CD14-positive monocyte (primary cell): ENCODE data around the gene HIPK3. TPM values are rescaled to one million over a fixed set of nuclear protein-coding genes. Genes with fewer than 3 reads are reported as not detected.

ENCODE experiments used
- DNase-seq, 3 donors: peaks; one replicate each; pipeline ENCODE4 v3.0.0-alpha.2; 2011 to 2022
- H2AFZ ChIP-seq: 2 replicates; pipeline ENCODE4 v1.6.0; 2012; ENCODE audit warnings: mild to moderate bottlenecking, low read depth, low read length, inconsistent platforms; ENCODE audit not compliant: insufficient read depth, poor library complexity, severe bottlenecking
- H3K27ac ChIP-seq, 2 donors: 1 replicate in 1 of 2; 2 replicates in 1 of 2; pipeline ENCODE4 v1.5.1; 2012 to 2013; ENCODE audit warnings: low read length in 2 of 2, control low read depth in 1 of 2, inconsistent platforms in 1 of 2, low read depth in 1 of 2, mild to moderate bottlenecking in 1 of 2
- H3K27me3 ChIP-seq, 2 donors: one replicate each; pipeline versions ENCODE4 v1.6.0 to v1.6.1; 2011 to 2013; ENCODE audit warnings: low read length in 2 of 2; ENCODE audit not compliant: control insufficient read depth in 2 of 2, insufficient read depth in 2 of 2
- H3K36me3 ChIP-seq, 2 donors: replicated peaks in 1 of 2; 1 replicate in 1 of 2; 2 replicates in 1 of 2; pipeline versions ENCODE4 v1.5.1 to v1.6.1; 2012 to 2013; ENCODE audit warnings: low read length in 2 of 2, control low read depth in 1 of 2, inconsistent platforms in 1 of 2, mild to moderate bottlenecking in 1 of 2; ENCODE audit not compliant: insufficient read depth in 2 of 2, control insufficient read depth in 1 of 2
- H3K4me1 ChIP-seq, 2 donors: 1 replicate in 1 of 2; 2 replicates in 1 of 2; pipeline versions ENCODE4 v1.5.1 to v1.6.1; 2012 to 2013; ENCODE audit warnings: low read length in 2 of 2, control low read depth in 1 of 2, inconsistent platforms in 1 of 2, mild to moderate bottlenecking in 1 of 2, moderate library complexity in 1 of 2; ENCODE audit not compliant: insufficient read depth in 2 of 2, control insufficient read depth in 1 of 2
- H3K4me2 ChIP-seq: replicated peaks from 2 replicates; pipeline ENCODE3; 2012; ENCODE audit warnings: low read length, moderate library complexity, mild to moderate bottlenecking; ENCODE audit not compliant: poor library complexity, severe bottlenecking; ENCODE audit errors: extremely low read depth
- H3K4me3 ChIP-seq, 3 experiments: fragments of 200-600 bp in 1 of 3; sonication (generic) in 1 of 3; replicated peaks in 1 of 3; 1 replicate in 2 of 3; 2 replicates in 1 of 3; pipeline ENCODE4 v1.5.1; 2011 to 2013; ENCODE audit warnings: low read length in 3 of 3, mild to moderate bottlenecking in 3 of 3, control low read depth in 2 of 3, low read depth in 2 of 3, inconsistent platforms in 1 of 3, moderate library complexity in 1 of 3
- H3K79me2 ChIP-seq: 2 replicates; pipeline ENCODE4 v1.6.0; 2012; ENCODE audit warnings: mild to moderate bottlenecking, control low read depth, inconsistent platforms, low read length, moderate library complexity; ENCODE audit not compliant: insufficient read depth
- H3K9ac ChIP-seq: 2 replicates; pipeline ENCODE4 v1.6.0; 2017; ENCODE audit warnings: low read length, mild to moderate bottlenecking; ENCODE audit not compliant: insufficient read depth, poor library complexity, severe bottlenecking
- H3K9me3 ChIP-seq, 2 donors: replicated peaks in 1 of 2; 1 replicate in 1 of 2; 2 replicates in 1 of 2; pipeline versions ENCODE4 v1.5.1 to v1.6.1; 2012 to 2013; ENCODE audit warnings: low read length in 2 of 2, control low read depth in 1 of 2; ENCODE audit not compliant: control insufficient read depth in 1 of 2, insufficient read depth in 1 of 2
- H4K20me1 ChIP-seq: 2 replicates; pipeline ENCODE4 v1.6.0; 2012; ENCODE audit warnings: mild to moderate bottlenecking, low read length, control low read depth, moderate library complexity; ENCODE audit not compliant: insufficient read depth
- H3K27ac Mint-ChIP-seq, 7 donors: one replicate each; pipeline ENCODE4 v1.8.0; 2020; ENCODE audit warnings: mild to moderate bottlenecking in 7 of 7, mixed read lengths in 7 of 7, moderate library complexity in 6 of 7, inconsistent platforms in 2 of 7
- H3K27me3 Mint-ChIP-seq, 3 donors: one replicate each; pipeline ENCODE4 v1.8.0; 2021 to 2022; ENCODE audit warnings: low read depth in 3 of 3, mild to moderate bottlenecking in 3 of 3, mixed read lengths in 3 of 3, moderate library complexity in 3 of 3, inconsistent platforms in 1 of 3
- H3K36me3 Mint-ChIP-seq, 2 donors: one replicate each; pipeline ENCODE4 v1.8.0; 2020; ENCODE audit warnings: mixed read lengths in 2 of 2, inconsistent platforms in 1 of 2, mild to moderate bottlenecking in 1 of 2
- H3K4me1 Mint-ChIP-seq: one replicate; pipeline ENCODE4 v1.8.0; 2020; ENCODE audit warnings: mild to moderate bottlenecking, mixed read lengths
- H3K4me3 Mint-ChIP-seq, 2 donors: one replicate each; pipeline ENCODE4 v1.8.0; 2020; ENCODE audit warnings: mild to moderate bottlenecking in 2 of 2, mixed read lengths in 2 of 2, moderate library complexity in 1 of 2
- H3K9me3 Mint-ChIP-seq, 7 donors: one replicate each; pipeline ENCODE4 v1.8.0; 2020 to 2022; ENCODE audit warnings: mixed read lengths in 7 of 7, mild to moderate bottlenecking in 6 of 7, moderate library complexity in 6 of 7, inconsistent platforms in 2 of 7
- CTCF ChIP-seq: fragments of 200-600 bp; IDR thresholded peaks from one replicate; pipeline ENCODE4 v1.8.0; 2022; ENCODE audit warnings: antibody characterized with exemption, mild to moderate bottlenecking
- WGBS: methylation state at CpG from one replicate; pipeline ENCODE4 v1.1.5; 2013; ENCODE audit warnings: missing lambda C conversion rate; ENCODE audit not compliant: insufficient coverage; 5-methylcytosine and 5-hydroxymethylcytosine counted together
- intact Hi-C, 2 donors: fragments of 100-400 bp; cut with micrococcal nuclease; formaldehyde crosslinking; loops; one replicate each; pipeline versions ENCODE4 v1.15.0 to v1.15.1; 2023
- polyA plus RNA-seq, 3 donors: library from polyadenylated mRNA; depleted of rRNA in 1 of 3; unstranded in 2 of 3; stranded (reverse) in 1 of 3; fragments of 300-500 nt in 2 of 3; fragments of >200 nt in 1 of 3; fragmentation: Illumina TruSeq in 2 of 3; gene quantifications; 1 replicate in 2 of 3; 2 replicates in 1 of 3; pipeline ENCODE4 v1.2.3, GENCODE V29; 2012 to 2021

HIPK3 gene
- polyA plus RNA-seq, 3 donors, result 62.0 to 68.6 (median 63.5) TPM

GRCh38 chr11:33379947-33380346 is 122.8 kb downstream of the HIPK3 start:
- Mint-ChIP-seq H3K27ac (peak overlapping the region in 1 of 7 donors; percentile 15), H3K36me3 (no peaks in the 10 kb centered on the region), H3K27me3 (peaks cover 11 to 39% (median 37%) of the 10 kb centered on the region in 3 donors), H3K4me3 (no peak overlapping the region), H3K9me3 (peaks cover 0 to 3% (median 2%) of the 10 kb centered on the region in 7 donors), H3K4me1 (peaks cover 3% of the 10 kb centered on the region)
- Histone ChIP-seq H3K27me3 (peaks cover 33 to 39% of the 10 kb centered on the region in 2 donors), H2AFZ (no peak overlapping the region), H3K4me1 (peaks cover 3 to 7% of the 10 kb centered on the region in 2 donors), H3K4me2 (no peak overlapping the region), H3K36me3 (no peaks in the 10 kb centered on the region), H3K9me3 (peaks cover 0 to 5% of the 10 kb centered on the region in 2 donors), H3K79me2 (no peaks in the 10 kb centered on the region), H3K9ac (no peak overlapping the region), H3K27ac (no peak overlapping the region), H3K4me3 (no peak overlapping the region), H4K20me1 (no peaks in the 10 kb centered on the region)
- peak in 2 of 3 donors; percentile 29 to 56 for DNase-seq
- TF ChIP-seq CTCF, result no peak
- WGBS, result 0% methylated on average over 2 of the region's 3 CpGs
- intact Hi-C loops, result no loop called here

- no peak overlapping the region for H3K4me3 ChIP-seq
- H3K27me3 ChIP-seq, result peaks cover 9 to 15% of the 10 kb centered on the region in 2 donors
- H2AFZ ChIP-seq, result no peak overlapping the region
- peaks cover 2 to 19% (median 15%) of the 10 kb centered on the region in 7 donors for H3K9me3 Mint-ChIP-seq
- H3K4me1 Mint-ChIP-seq, result peaks cover 13% of the 10 kb centered on the region
- DNase-seq, result no peak
- peaks cover 0 to 15% (median 14%) of the 10 kb centered on the region in 3 donors for H3K27me3 Mint-ChIP-seq
- H3K27ac Mint-ChIP-seq, result no peak overlapping the region
- no peak overlapping the region for H3K4me3 Mint-ChIP-seq
- WGBS, result 100% methylated on average over 2 of the region's 8 CpGs
- peaks cover 15 to 17% of the 10 kb centered on the region in 2 donors for H3K4me1 ChIP-seq
- no peak overlapping the region for H3K9ac ChIP-seq
- TF ChIP-seq CTCF, result no peak
- no peaks in the 10 kb centered on the region for H4K20me1 ChIP-seq
- no peaks in the 10 kb centered on the region for H3K36me3 Mint-ChIP-seq
- peaks cover 4 to 10% of the 10 kb centered on the region in 2 donors for H3K9me3 ChIP-seq
- H3K27ac ChIP-seq, result no peak overlapping the region
- no peaks in the 10 kb centered on the region for H3K79me2 ChIP-seq
- no peaks in the 10 kb centered on the region for H3K36me3 ChIP-seq
- intact Hi-C loops, result no loop called here
- H3K4me2 ChIP-seq, result no peak overlapping the region
These were observed 126.1 kb downstream of the HIPK3 start for GRCh38 chr11:33383075-33383919.
